GM23248 (cell line): ENCODE results near the gene LPCAT4. TPM values are rescaled to one million over a fixed set of nuclear protein-coding genes. Genes with fewer than 3 reads are reported as not detected.

ENCODE experiments used
- DNase-seq: peaks from one replicate; pipeline ENCODE4 v3.0.0-alpha.2; 2015
- H2AFZ ChIP-seq: fragments of 200-600 bp; sonication (generic); 2 replicates; pipeline ENCODE4 v1.6.1; 2016; ENCODE audit warnings: antibody characterized with exemption
- H3F3A ChIP-seq: fragments of 200-600 bp; sonication (generic); 2 replicates; pipeline ENCODE4 v1.6.1; 2016; ENCODE audit warnings: mild to moderate bottlenecking, antibody characterized with exemption, mixed run types; ENCODE audit not compliant: insufficient read depth
- H3K27ac ChIP-seq: fragments of 200-600 bp; sonication (generic); 2 replicates; pipeline ENCODE4 v1.5.1; 2016; ENCODE audit warnings: mild to moderate bottlenecking
- H3K27me3 ChIP-seq: fragments of 200-600 bp; sonication (generic); replicated peaks from 2 replicates; pipeline ENCODE4 v1.6.1; 2016; ENCODE audit warnings: mild to moderate bottlenecking; ENCODE audit not compliant: insufficient read depth
- H3K36me3 ChIP-seq: fragments of 200-600 bp; sonication (generic); 2 replicates; pipeline ENCODE4 v1.6.1; 2016; ENCODE audit warnings: low read depth, mild to moderate bottlenecking
- H3K4me1 ChIP-seq: fragments of 200-600 bp; sonication (generic); 2 replicates; pipeline ENCODE4 v1.6.1; 2016; ENCODE audit warnings: mild to moderate bottlenecking; ENCODE audit not compliant: insufficient read depth
- H3K4me2 ChIP-seq: fragments of 200-600 bp; sonication (generic); one replicate; pipeline ENCODE4 v1.6.1; 2016; ENCODE audit warnings: mild to moderate bottlenecking; ENCODE audit not compliant: unreplicated experiment
- H3K4me3 ChIP-seq: fragments of 200-600 bp; sonication (generic); 2 replicates; pipeline ENCODE4 v1.5.1; 2016; ENCODE audit warnings: mild to moderate bottlenecking
- H3K79me2 ChIP-seq: fragments of 200-600 bp; sonication (generic); 2 replicates; pipeline ENCODE4 v1.6.1; 2016; ENCODE audit warnings: mild to moderate bottlenecking; ENCODE audit not compliant: insufficient read depth
- H3K9ac ChIP-seq: fragments of 200-600 bp; sonication (generic); 2 replicates; pipeline ENCODE4 v1.6.1; 2016; ENCODE audit warnings: mild to moderate bottlenecking
- H3K9me2 ChIP-seq: fragments of 200-600 bp; sonication (generic); 2 replicates; pipeline ENCODE4 v1.6.1; 2016; ENCODE audit warnings: mixed run types, mild to moderate bottlenecking, moderate library complexity; ENCODE audit not compliant: insufficient read depth
- H3K9me3 ChIP-seq: fragments of 200-600 bp; sonication (generic); one replicate; pipeline ENCODE4 v1.6.1; 2017; ENCODE audit warnings: low read depth
- H4K20me1 ChIP-seq: fragments of 200-600 bp; sonication (generic); 2 replicates; pipeline ENCODE4 v1.6.0; 2016; ENCODE audit not compliant: insufficient read depth
- EZH2 ChIP-seq: fragments of 200-600 bp; sonication (generic); IDR thresholded peaks from 2 replicates; pipeline ENCODE4 v1.6.1; 2018; ENCODE audit warnings: antibody characterized with exemption, mild to moderate bottlenecking; ENCODE audit not compliant: insufficient read depth, poor library complexity, severe bottlenecking
- EZH2phosphoT487 ChIP-seq: fragments of 200-600 bp; sonication (generic); IDR thresholded peaks from 2 replicates; pipeline ENCODE4 v1.6.1; 2018; ENCODE audit warnings: antibody characterized with exemption, moderate library complexity, mild to moderate bottlenecking, low read depth; ENCODE audit not compliant: insufficient read depth
- WGBS, 2 experiments: methylation state at CpG; one replicate each; pipeline ENCODE4 v1.1.6; 2015 to 2017; ENCODE audit warnings: low lambda C conversion rate in 2 of 2, low coverage in 1 of 2; ENCODE audit errors: missing lambda C conversion rate in 2 of 2; 5-methylcytosine and 5-hydroxymethylcytosine counted together
- in situ Hi-C: fragments of 300-500 bp; cut with MboI; formaldehyde crosslinking; loops from 2 replicates; pipeline ENCODE4 v1.15.0; 2020
- polyA plus RNA-seq: library from polyadenylated mRNA; unstranded; fragments of >200 nt; fragmentation: Nextera tagmentation; extraction: Ambion mirVana; gene quantifications from 2 replicates; pipeline ENCODE4 v1.2.1, GENCODE V29; 2016
- total RNA-seq: library from RNA; depleted of rRNA; stranded (reverse); fragments of >200 nt; shearing (Covaris generic); gene quantifications from 2 replicates; pipeline ENCODE4 v1.2.3, GENCODE V29; 2014

The LPCAT4 gene
- total and polyA plus RNA-seq, 2 experiments from 2014 or later = 17.5 to 24.7 TPM

DNA sequence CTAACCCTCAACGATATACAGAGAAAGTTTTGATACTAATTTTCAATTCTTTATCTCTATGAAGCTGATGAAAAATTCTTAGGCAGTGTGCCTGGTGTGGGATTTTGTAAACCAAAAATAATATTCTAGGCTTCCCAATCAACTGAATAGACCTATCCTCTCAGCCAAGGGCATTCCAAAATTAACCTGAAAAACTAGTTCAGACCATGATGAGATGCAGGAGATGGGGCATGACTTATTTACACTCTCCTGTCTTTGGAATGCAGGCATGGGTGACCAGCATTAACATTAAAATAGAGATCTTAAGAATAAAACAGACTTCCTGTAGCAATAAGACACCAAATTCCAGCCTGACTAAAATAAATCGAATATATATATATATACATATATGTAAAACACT lies 7.8 kb upstream of the LPCAT4 start:
- 84 to 91% methylated on average over 2 of the region's 2 CpGs for WGBS, 2 experiments
- in situ Hi-C loops = loop anchor here (10.0 to 25.0 kb wide), 4 partner anchors 70 to 263 kb away; partner anchors contain the start of genes EMC7, GOLGA8B and PGBD4
- H3K79me2 ChIP-seq = no peaks in the 10 kb centered on the region

DNA sequence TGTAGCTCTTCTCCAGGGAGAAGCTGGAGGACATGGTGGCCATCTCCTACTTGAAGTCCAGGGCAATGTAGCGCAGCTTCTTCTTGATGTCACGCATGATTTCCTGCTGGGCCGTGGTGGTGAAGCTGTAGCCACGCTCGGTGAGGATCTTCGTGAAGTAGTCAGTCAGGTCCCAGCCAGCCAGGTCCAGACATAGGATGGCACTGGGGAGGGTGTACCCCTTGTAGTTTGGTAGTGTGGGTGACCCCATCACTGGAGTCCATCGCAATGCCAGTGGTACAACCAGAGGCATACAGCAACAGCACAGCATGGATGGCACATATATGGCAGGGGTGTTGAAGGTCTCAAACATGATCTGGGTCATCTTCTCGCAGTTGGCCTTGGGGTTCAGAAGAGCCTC lies 7.0 kb upstream of the LPCAT4 start:
- Histone ChIP-seq H3K79me2 (no peaks in the 10 kb centered on the region), H2AFZ (no peak overlapping the region), H3K9ac (no peak overlapping the region), H3F3A (no peaks in the 10 kb centered on the region), H3K4me1 (no peaks in the 10 kb centered on the region), H3K27me3 (no peaks in the 10 kb centered on the region), H3K9me2 (no peaks in the 10 kb centered on the region), H3K4me3 (no peak overlapping the region), H4K20me1 (no peaks in the 10 kb centered on the region), H3K36me3 (no peaks in the 10 kb centered on the region), H3K4me2 (no peak overlapping the region), H3K27ac (no peak overlapping the region), H3K9me3 (no peaks in the 10 kb centered on the region)
- in situ Hi-C loops = loop anchor here (10.0 to 25.0 kb wide), 4 partner anchors 71 to 262 kb away; partner anchors contain the start of genes EMC7, GOLGA8B and PGBD4
- TF ChIP-seq EZH2phosphoT487 (no peak), EZH2 (no peak)
- 66 to 77% methylated on average over 7 to 8 of the region's 8 CpGs for WGBS, 2 experiments
- no peak for DNase-seq

More for the DNA sequence above, 7.8 kb upstream of the LPCAT4 start:
- TF ChIP-seq EZH2phosphoT487 (no peak), EZH2 (no peak)
- Histone ChIP-seq H3K4me1 (no peaks in the 10 kb centered on the region), H3K4me2 (no peak overlapping the region), H3K9me3 (no peaks in the 10 kb centered on the region), H3K36me3 (no peaks in the 10 kb centered on the region), H3K27ac (no peak overlapping the region), H4K20me1 (no peaks in the 10 kb centered on the region), H3K9me2 (no peaks in the 10 kb centered on the region), H3F3A (no peaks in the 10 kb centered on the region), H3K9ac (no peak overlapping the region), H3K27me3 (no peaks in the 10 kb centered on the region), H2AFZ (no peak overlapping the region), H3K4me3 (no peak overlapping the region)
- DNase-seq = no peak

DNA sequence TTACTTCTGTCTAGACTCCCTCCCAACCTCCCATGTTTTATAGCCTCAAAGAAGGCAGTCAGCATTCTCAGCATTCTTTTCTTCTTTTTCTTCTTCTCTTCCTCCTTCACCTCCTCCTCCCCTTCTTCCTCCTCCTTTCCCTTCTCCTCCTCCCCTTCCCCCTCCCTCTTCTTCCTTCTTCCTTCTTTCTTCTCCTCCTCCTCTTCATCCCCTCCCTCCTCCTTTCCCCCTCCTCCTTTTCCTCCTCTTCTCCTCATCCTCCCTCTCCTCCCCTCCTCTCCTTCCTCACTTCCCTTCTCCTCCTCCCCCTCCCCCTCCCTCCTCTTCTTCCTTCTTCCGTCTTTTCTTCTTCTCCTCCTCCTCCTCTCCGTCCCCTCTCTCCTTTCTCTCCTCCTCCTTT lies 3.6 kb upstream of the LPCAT4 start:
- peaks cover 15% of the 10 kb centered on the region for H3K79me2 ChIP-seq
- no peak for DNase-seq
- H3K4me3 ChIP-seq = no peak overlapping the region
- H3K4me2 ChIP-seq = no peak overlapping the region
- in situ Hi-C loops = loop anchor here (10.0 to 25.0 kb wide), 4 partner anchors 74 to 258 kb away; partner anchors contain the start of genes EMC7, GOLGA8B and PGBD4
- H3K9me3 ChIP-seq = no peaks in the 10 kb centered on the region
- no peaks in the 10 kb centered on the region for H3K36me3 ChIP-seq
- H3K9me2 ChIP-seq = no peaks in the 10 kb centered on the region
- TF ChIP-seq EZH2 = no peak
- TF ChIP-seq EZH2phosphoT487 = no peak
- no peak overlapping the region for H3K9ac ChIP-seq
- H3K27me3 ChIP-seq = no peaks in the 10 kb centered on the region
- WGBS, 2 experiments = 26% methylated on average over 2 of the region's 2 CpGs; no CpG with 5 or more reads in 1 of the 2 experiments
- H3K4me1 ChIP-seq = no peaks in the 10 kb centered on the region; the same call in 1 of the 2 replicates
- no peak overlapping the region for H3K27ac ChIP-seq
- H3F3A ChIP-seq = 0 out of 2 replicates have a peak, but pooled peaks cover 6% of the 10 kb centered on the region
- no peak overlapping the region for H2AFZ ChIP-seq
- no peaks in the 10 kb centered on the region for H4K20me1 ChIP-seq

DNA sequence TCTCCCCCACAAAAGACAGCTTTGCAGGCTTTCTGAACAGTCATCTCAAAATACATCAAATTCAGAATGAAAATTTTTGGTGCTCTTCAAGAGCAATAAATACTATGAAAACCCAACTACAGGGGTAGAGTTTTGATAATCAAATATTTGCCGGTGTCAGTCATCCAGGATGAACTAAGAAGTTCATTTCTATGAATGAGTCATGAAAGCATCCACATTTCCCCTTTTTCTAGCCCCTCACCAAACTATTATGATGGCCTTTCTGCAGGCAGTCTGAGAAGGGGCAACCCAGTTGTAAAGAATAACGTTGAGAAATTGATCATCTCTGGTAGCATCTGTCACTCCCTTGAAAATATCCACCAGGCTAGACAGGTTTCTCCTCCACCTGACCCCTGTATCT lies 3.1 kb upstream of the LPCAT4 start:
- Histone ChIP-seq H3K27me3 (no peaks in the 10 kb centered on the region), H3K79me2 (peaks cover 20% of the 10 kb centered on the region), H3K27ac (no peak overlapping the region), H4K20me1 (no peaks in the 10 kb centered on the region), H3K4me2 (no peak overlapping the region), H3K9me2 (no peaks in the 10 kb centered on the region), H2AFZ (no peak overlapping the region), H3K4me3 (no peak overlapping the region), H3F3A (0 out of 2 replicates have a peak, but pooled peaks cover 6% of the 10 kb centered on the region), H3K36me3 (no peaks in the 10 kb centered on the region), H3K9ac (no peak overlapping the region), H3K4me1 (no peaks in the 10 kb centered on the region; the same call in 1 of the 2 replicates), H3K9me3 (no peaks in the 10 kb centered on the region)
- 56 to 61% methylated on average over 2 of the region's 2 CpGs for WGBS, 2 experiments
- no peak for TF ChIP-seq EZH2
- no peak for TF ChIP-seq EZH2phosphoT487
- DNase-seq = no peak
- in situ Hi-C loops = loop anchor here (10.0 to 25.0 kb wide), 4 partner anchors 75 to 258 kb away; partner anchors contain the start of genes EMC7, GOLGA8B and PGBD4
